Measurements from ENCODE around the gene NDUFS8.
A peak's percentile ranks its signal among the peaks of the same experiment; 100 is the strongest.

Gene NDUFS8

DNA sequence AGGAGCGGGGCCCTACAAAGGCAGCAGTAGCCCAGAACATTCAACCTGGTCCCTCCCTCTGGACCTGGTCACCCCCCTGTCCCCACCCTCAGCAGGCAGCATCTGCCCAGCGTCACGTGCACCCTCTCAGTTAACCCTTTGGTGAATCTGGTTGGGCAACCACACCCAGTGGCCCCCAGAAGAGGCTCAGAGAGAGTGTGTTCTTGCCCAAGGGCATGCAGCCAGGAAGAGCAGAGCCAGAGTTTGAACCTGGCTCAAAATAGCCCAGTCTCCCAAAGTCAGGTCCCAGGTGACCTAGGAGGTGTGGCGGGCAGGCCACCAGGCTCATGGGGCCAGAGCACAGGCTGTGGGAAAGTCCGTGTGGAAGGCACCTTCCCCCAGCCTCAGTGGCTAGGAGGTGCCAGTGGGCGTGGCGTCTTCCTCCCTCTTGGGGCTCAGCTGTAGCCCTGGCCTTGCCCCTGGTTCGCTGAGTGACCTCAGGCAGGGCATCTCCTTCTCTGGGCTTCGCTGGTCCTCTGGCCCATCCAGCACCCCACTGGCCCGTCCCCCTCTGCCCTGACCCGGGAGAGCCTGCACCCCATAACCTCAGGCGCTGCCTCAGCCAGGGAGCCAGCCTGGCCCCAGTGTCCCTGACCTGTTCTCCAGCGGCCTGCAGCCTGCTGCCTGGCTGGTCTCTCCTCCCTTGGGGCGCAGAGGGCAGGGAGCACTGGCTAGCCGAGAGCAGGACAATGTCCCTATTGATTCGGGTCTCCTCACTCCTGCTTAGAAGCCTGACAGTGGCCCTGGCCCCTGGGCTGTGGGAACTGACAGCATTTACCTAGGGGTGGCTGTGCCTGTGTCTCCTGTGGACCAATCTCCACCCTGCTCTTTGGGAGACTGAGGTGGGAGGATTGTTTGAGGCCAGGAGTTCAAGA, 13.3 kb upstream of the NDUFS8 start:
- DNase-seq, result no peak

DNA sequence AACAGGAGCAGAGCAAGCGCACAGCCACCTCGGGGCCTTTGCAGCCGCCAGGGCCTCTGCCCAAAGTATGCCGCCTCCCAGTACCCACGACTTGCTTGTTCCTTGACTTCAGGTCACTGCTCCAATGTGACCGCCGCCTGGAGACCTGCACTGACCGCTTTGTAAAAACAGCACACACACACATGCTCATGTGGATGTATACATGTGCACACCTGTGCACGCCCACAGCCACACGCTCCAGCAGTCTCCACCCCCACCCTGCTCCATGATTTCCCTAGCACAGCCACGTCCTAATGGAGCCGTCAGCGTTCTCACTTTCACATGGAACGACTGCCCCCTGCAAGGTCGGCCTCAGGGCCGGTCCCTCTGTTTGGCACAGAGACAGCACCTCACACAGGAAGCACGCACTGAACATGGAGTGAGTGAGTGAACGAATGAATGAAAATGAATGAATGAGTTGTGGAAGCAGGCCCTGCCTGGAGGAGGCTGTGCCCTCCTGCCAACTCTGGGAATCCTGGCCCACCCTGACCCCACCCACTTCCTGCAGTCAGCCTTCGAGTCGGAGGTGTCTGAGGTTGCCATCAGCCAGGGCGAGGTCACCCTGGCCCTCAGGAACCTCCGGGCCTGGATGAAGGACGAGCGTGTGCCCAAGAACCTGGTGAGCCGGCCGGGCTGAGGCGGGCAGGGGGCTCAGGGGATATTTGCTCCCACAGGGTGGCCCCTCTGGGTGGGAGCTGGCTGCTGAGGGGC, 12.3 kb upstream of the NDUFS8 start:
- DNase-seq, result no peak

DNA sequence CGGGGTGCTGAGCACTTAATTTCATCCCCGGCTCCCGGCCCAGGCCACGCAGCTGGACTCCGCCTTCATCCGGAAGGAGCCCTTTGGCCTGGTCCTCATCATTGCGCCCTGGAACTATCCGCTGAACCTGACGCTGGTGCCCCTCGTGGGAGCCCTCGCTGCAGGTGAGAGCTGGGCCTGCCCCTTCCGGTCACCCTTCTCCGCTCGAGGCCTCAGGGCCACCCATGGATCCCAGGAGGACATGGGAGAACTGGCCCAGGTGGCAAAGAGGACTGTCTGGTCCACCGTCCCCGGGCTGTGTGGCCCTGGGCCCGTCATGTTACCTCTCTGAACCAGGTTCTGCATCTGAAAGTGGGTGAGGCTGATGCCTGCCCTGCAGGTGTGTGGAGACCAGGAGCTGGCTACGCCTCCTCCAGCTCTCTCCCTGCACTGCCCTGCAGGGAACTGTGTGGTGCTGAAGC, 11.7 kb upstream of the NDUFS8 start:
- no peak for DNase-seq

GRCh38 chr11:68019486-68019885, 11.0 kb upstream of the NDUFS8 start:
- DNase-seq, result no peak

DNA sequence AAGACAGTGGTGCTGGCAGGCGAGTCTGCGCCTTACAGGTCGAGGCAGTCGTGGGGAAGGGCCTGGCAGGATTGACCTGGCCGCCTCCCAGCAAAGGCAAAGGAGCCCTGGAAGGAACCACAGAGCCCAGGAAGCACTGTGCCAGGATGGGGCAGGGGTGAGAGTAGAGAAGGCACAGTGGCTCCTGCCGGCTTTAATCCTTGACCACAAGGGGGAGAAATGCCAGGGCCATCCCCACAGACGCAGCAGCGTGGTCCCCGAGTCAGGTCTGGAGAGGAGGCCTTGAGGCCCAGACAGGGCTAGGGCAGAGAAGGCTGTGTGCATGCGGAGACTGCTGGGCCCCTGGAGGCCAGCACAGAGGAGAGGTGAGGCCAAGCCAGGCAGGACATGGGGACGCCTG, 9.9 kb upstream of the NDUFS8 start:
- no peak for DNase-seq

DNA sequence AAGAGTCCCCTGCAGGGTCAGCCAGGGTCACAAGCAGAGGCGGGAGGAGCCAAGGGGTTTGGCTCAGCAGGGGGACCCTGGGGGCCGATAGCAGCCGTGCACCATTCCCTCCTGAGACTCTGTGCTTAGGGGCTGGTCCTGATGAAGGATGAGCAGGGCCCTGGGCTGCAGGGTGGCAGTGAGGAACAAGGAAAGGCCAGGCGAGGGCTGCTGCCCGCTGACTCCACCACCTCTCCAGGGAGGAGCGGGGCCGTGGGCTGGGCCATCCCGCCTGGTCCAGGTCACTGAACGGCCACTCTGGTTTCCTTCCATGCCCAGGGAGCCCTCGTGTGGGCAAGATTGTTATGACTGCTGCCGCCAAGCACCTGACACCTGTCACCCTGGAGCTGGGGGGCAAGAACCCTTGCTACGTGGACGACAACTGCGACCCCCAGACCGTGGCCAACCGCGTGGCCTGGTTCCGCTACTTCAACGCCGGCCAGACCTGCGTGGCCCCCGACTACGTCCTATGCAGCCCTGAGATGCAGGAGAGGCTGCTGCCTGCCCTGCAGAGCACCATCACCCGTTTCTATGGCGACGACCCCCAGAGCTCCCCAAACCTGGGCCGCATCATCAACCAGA, 9.2 kb upstream of the NDUFS8 start:
- DNase-seq, result no peak

DNA sequence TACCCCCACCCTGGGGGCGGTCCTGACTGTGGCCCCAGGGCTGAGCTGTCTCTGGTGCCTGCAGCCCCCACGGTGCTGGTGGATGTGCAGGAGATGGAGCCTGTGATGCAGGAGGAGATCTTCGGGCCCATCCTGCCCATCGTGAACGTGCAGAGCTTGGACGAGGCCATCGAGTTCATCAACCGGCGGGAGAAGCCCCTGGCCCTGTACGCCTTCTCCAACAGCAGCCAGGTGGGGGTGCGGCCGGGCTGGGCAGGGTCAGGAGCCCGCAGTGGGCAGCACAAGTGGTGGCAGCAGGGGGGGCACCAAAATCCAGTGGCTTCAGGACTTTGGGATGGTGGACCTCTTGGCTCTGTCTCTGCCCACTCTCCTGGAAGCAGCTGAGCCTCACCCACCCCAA, 8.0 kb upstream of the NDUFS8 start:
- no peak for DNase-seq

DNA sequence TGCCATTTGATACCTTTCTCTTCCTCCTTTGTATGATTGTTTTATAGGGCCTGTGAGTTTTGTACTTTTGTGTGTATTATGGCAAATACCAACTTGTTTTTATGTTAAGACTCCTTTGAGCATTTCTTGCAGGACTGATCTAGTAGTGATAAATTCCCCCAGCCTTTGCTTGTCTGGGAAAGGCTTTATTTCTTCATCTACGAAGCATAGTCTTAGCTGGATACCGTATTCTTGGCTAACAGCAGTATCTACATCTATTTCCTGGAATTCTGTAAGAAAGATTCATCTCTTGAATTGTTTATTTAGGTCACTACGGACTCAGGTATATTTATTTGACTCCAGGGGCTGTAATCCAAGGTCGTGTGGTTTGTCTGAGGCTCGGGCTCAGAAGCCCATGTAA, 6.0 kb upstream of the NDUFS8 start:
- DNase-seq, result no peak

DNA sequence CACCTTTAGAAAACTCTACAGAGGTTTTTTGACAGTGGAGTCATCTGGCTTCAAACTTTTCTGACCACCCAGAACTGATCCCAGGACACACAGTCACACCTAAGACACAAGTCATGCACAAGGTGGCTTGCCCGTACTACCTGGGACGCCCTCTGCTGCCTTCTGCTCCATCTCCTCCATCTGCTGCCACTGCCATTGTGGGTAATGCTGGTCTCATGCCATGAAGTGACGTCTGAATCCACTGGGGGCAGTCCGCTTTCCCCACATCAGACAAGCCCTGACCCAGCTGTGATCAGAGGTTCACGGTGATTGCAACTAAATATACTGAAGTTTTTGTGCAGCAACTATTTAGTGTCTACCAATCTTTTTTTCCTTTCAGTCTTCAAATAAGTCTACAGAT, 5.4 kb upstream of the NDUFS8 start:
- DNase-seq, result no peak

DNA sequence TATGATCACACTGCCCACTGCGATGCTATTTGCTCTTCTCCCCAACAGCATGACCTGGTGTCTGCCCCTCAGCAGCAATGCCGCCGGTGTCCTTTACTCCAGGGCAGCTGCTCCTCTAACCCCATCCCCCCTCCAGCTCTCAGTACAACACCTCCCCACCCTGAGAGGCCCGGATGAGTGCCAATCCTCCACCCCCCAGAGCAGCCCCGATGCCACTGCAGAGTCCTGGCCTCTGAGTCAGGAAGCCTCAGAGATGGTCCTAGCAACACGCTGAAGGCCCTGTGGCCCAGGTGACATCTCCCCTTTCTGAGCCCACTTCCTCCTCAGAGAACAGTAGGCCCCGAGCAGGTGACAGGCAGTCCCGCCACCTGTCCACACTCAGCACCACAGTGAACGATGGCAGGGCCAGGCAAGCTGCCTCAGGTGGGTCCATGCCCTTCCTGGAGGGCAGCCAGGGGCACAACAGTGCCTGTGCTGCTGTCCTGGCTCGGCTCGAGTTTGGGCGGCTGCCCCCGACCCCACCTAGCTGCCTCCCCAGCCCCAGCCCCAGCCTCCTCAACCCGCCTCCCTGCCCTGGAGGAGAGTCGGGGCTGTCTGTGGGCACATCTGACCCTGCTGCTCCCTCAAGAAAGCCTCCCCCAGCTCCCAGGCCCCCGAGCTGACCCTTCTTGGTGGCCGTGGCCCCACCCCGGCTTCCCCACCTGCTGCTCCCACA, 3.9 kb upstream of the NDUFS8 start:
- DNase-seq, result no peak

DNA sequence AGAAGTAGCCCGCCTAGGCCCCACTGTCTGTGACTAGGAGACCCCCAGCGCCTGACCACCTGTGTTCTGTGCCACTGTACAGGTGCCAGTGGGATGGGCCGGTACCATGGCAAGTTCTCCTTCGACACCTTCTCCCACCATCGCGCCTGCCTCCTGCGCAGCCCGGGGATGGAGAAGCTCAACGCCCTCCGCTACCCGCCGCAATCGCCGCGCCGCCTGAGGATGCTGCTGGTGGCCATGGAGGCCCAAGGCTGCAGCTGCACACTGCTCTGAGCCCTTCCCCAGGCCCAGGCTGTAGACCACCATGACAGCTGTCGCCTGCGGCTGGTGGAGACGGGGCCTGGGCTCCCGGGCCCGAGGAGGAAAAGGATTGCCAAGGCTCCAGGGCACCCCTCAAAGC, 2.8 kb upstream of the NDUFS8 start:
- no peak for DNase-seq

- peak; percentile 54 for DNase-seq
Observed at GRCh38 chr11:68028802-68029545, 1.5 kb upstream of the NDUFS8 start.

DNA sequence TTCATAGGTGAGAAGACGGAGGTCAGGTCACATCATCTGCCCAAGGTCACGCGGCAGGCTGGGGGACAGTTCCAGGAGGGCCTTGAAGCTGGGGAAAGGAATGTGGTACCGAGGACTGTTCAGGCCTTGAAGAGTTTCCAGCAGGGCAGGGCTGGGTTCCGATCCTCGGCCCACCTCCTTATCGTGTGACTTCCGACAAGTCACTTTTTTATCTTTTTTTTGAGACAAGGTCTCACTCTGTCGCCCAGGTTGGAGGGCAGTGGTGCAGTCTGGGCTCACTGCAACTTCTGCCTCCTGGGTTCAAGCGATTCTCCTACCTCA, 623 bp downstream of the NDUFS8 start:
- DNase-seq, result no peak

DNA sequence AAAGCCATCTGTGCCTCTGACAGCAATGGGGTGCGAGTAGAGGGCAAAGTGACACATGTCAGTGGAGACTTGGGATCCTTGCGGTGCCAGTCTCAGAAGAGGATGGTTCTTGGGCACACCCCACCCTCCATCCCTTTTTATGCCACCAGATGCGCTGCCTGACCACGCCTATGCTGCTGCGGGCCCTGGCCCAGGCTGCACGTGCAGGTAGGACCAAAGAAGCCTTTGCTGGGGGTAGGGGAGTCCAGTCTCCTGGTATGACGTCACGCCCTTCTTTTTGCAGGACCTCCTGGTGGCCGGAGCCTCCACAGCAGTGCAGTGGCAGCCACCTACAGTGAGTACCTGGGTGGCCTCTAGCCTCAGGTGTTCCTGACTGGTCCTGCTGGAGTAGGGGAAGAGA, 1.5 kb downstream of the NDUFS8 start:
- DNase-seq, result no peak

DNA sequence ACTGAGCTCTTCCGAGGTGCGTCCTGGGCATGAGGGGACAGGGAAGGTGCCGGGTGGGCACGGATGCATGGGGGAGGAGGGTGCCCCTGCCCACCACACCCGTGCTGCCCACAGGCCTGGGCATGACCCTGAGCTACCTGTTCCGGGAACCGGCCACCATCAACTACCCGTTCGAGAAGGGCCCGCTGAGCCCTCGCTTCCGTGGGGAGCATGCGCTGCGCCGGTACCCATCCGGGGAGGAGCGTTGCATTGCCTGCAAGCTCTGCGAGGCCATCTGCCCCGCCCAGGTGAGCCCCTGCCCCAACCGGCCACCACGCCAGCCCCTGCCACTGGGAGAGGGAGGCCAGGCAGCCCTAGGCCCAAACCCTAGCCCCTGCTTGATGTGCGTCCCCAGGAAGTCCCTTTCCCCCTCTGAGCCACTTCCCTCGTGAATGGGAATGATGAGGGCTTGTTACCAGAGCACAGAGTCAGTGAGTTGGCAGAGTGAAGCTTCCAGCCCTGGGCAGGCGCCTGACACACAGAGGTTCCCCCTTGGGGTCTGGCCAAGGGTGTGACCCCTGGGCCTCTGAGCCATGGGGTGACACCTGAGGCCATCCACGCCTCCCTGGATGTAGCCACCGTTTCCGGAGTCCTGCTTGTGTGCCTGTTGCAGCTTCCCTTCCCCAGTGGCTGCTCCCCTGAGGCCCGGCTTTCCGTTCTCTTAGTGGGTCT, 2.7 kb downstream of the NDUFS8 start:
- no peak for DNase-seq

DNA sequence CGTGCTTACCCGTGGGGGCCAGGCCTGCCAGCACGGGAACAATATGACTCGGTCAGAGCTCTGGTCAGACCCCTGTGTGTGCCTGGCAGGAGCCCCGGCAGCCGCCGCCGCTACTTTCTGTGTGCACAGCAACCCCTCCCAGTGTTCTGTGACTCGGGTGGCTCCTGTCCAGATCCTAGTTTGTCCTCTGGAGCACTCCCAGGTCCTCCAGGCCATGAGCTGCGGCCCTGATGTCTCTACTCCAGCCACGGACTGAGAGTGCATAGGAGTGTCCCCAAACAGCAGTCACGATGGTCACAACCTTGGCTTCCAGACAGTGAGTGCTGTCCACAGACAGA, 3.2 kb downstream of the NDUFS8 start:
- no peak for DNase-seq

DNA sequence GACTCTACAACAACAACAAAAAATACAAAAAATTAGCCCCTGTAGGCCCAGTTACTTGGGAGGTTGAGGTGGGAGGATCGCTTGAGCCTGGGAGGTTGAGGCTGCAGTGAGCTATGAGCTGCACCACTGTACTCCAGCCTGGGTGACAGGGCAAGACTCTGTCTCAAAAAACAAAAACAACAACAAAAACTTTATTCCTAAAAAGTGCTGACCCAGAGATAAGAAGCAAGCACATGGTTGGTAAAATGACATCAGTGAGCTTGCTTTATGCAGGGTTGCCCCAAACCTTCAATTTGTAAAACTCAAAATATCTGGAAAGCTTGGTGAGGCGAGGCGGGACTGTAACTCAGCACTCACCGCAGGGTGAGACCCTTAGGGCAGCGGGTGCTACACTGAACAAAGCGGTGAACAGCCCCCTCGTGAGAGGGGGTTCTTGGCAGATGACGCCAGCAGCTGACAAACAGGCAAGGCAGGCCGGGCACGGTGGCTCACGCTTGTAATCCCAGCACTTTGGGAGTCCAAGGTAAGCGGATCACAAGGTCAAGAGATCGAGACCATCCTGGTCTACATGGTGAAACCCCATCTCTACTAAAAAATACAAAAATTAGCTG, 4.9 kb downstream of the NDUFS8 start:
- DNase-seq, result no peak

DNA sequence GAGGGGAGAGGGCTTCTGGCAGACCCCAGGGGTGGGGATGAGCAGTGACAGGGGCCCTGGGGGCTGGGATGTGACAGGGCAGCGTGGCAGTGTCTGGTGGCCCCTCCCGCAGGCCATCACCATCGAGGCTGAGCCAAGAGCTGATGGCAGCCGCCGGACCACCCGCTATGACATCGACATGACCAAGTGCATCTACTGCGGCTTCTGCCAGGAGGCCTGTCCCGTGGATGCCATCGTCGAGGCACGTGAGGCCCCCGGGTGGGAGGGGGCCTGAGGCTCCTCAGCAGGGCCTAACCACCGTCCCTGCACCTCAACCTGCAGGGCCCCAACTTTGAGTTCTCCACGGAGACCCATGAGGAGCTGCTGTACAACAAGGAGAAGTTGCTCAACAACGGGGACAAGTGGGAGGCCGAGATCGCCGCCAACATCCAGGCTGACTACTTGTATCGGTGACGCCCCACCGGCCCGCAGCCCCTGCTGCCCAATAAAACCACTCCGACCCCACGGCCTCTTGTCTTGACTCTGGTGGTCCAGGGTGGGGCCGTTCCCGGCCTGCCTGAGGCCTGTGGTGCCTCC, 5.7 kb downstream of the NDUFS8 start:
- no peak for DNase-seq

DNA sequence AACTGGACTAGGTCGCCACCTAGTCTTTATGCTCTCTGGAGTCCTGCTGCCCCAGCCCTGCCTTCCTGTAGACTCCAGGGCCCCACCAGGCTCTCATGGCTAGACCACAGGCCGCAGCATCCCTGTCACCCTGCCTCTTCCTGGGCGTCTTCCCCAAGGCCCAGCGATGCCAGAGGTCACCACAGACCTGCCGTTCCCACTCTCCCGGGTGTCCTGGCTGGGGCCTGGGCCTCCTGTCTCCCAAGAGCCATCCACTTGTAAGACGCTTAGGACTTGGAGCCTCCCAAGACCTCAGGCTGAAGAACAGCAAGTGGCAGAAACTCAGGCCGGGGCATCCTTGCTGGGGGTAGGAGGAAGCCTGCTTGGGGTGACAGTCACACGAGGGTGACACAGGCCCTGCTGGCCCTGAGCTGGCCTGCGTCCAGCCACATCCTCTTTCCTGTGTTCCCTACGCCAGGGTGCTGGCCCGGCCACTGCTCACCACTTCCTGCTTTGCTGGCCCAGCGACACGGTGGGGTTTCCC, 6.3 kb downstream of the NDUFS8 start:
- no peak for DNase-seq

DNA sequence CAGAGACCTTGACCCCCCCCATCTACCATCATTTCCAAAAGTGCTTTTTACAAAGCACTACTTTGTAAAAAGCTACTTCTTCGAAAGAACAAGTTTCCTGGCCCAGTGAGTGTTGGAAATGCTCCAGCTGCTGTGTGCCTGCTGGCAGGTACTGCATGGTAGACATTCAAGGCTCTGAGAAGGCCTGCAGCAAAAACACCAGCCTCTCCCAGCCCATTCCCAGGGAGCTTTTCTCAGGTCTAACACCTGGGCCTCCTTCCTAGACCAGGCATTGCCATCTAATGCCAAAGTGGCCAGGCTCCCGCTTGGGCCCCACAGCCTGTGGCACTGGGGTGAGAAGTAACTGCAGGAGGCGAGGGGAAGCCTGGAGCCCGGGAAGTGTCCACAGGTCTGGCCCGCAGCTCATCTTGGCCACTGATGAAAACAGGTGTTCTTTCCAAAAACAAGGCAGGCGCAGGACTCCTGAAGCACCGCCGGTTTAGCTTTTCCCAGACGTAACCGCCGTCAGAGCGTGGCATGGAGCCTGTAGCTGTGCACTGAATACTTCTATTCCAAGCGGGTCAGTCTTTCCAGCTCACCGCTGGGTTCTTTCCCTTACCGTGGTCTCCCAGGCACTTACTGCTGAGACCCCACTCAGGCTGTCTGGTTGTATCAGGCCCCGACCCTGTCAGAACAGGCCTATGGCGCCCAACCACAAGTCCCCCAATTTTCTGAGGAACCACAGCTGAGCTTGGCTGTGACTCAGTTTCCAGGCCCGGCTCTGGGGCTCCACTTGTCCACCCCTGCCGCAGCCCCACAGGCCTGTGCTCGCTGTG, 7.1 kb downstream of the NDUFS8 start:
- no peak for DNase-seq

Data from fibroblast of skin of right quadriceps (primary cell).